HFF-Myc (cell line): Measurements from ENCODE around the gene DHRS3.

Source experiments
- DNase-seq: peaks from one replicate; pipeline ENCODE4 v3.0.0-alpha.2; 2011; ENCODE audit warnings: low read depth; ENCODE audit errors: extremely low read depth
- H3K4me3 ChIP-seq: replicated peaks from 2 replicates; pipeline ENCODE4 v1.5.1; 2011; ENCODE audit warnings: low read depth, mild to moderate bottlenecking, control low read depth, low read length
- CTCF ChIP-seq: IDR thresholded peaks from 2 replicates; pipeline ENCODE4 v1.5.1; 2012; ENCODE audit warnings: mild to moderate bottlenecking, low read depth, low read length, control low read depth; ENCODE audit errors: missing control alignments

DHRS3 gene

GRCh38 chr1:12636098-12636950, 18.3 kb upstream of the DHRS3 start:
- TF ChIP-seq CTCF, result no peak
- DNase-seq, result no peak
- H3K4me3 ChIP-seq, result no peak overlapping the region

- no peak overlapping the region for H3K4me3 ChIP-seq
- TF ChIP-seq CTCF, result no peak
- DNase-seq, result no peak
Measured at GRCh38 chr1:12634696-12635202, 16.7 kb upstream of the DHRS3 start.

DNA sequence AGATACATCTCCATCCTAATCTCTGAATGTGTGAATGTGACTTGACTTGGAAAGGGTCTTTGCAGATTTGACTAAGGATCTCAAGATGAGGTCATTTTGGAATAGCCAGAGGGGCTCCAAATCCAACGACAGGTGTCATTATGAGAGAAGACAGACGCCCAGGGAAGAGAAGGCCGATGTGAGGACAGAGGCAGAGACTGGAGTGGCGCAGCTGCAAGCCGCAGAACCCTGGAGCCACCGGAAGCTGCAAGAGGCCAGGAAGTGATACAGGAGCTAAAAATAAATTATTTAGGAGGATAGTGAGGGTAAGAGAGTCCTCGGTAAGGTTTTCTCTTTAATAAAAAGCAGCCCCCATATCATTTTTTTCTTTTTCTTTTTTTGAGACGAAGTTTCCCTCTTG, 16.1 kb upstream of the DHRS3 start:
- TF ChIP-seq CTCF, result no peak
- H3K4me3 ChIP-seq, result no peak overlapping the region
- no peak for DNase-seq

DNA sequence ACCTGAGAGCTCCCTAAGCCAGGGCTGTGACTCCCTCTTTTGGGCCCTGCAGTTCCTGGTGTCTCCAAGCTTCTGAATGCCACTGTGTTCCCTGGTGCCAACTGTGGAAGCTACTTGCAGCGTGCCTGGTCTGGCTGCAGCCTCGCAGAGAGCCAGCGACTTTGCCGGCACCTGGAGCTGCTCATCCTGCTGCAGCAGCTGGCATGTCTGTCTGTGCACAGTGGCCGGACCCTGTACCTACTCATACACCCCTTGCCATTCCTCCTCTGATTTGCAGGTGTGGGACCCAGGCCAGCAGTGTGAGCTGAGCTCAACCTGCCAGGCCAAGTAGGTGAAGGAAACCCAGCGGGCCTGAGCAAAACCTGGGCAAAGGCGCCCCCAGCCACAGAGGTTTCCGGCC, 13.6 kb upstream of the DHRS3 start:
- no peak overlapping the region for H3K4me3 ChIP-seq
- DNase-seq, result no peak
- no peak for TF ChIP-seq CTCF

DNA sequence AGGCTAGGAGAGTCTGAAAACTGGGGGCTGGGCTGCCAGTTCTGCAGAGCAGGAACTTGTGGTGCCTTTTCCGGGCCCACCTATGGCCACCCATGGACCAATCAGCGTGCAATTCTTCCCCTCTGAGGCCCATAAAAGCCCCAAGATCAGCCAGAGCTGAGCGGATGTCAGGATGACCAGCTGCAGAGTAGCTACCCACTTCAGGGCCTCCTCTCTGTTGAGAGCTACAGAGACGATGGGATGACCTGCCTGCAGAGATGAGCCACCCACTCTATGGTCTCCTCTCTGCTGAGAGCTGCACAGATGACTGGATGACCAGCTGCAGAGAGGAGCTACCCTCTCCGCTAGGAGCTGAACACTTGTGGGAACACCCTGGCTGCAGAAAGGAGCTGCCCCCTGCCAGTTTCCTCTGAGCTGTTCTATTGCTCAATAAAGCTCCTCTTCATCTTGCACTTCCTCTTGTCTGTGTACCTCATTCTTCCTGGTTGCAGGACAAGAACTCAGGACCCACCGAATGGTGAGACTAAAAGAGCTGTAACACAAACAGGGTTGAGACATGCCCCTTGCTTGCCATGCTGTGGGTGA, 13.0 kb upstream of the DHRS3 start:
- TF ChIP-seq CTCF, result no peak

GRCh38 chr1:12629985-12630760, 12.2 kb upstream of the DHRS3 start:
- no peak overlapping the region for H3K4me3 ChIP-seq
- no peak for DNase-seq
- no peak for TF ChIP-seq CTCF

More for the DNA sequence above, 13.0 kb upstream of the DHRS3 start:
- DNase-seq, result no peak
- no peak overlapping the region for H3K4me3 ChIP-seq
